Cardiac fibroblast (primary cell): ENCODE measurements around the gene RAE1.

Experiments used
- DNase-seq, 2 donors: peaks; one replicate each; pipeline versions ENCODE4 v3.0.0 to v3.0.0-alpha.2; 2010; ENCODE audit warnings: low read depth in 2 of 2
- H3K4me3 ChIP-seq, 2 donors: replicated peaks in 1 of 2; 1 replicate in 1 of 2; 2 replicates in 1 of 2; pipeline ENCODE4 v1.5.1; 2011; ENCODE audit warnings: low read depth in 2 of 2, low read length in 2 of 2, mild to moderate bottlenecking in 2 of 2, moderate library complexity in 1 of 2
- CTCF ChIP-seq: IDR thresholded peaks from one replicate; pipeline ENCODE4 v1.5.1; 2011; ENCODE audit warnings: low read depth, mild to moderate bottlenecking, low read length, inconsistent platforms

RAE1 gene

GRCh38 chr20:57400821-57401564 lies 49.9 kb downstream of the RAE1 start:
- H3K4me3 ChIP-seq = no peak overlapping the region
- no peak for DNase-seq
- no peak for TF ChIP-seq CTCF

DNA sequence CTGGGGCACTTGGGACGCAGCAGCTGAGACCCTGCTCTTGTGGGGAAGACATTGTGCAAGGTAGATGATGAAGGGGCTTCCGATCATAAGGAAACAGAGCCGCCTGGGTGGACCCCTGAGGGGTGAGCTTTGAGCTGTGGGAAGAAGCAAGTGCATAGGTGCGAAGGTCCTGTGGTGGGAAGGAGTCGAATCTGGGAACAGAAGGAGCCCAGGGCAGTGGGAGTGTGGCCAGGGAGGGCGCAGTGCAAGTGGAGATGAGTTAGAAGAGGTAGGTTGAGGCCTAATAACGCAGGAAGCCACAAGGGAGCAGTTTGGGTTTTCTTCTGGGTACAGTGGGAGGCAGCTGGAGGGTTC lies 50.5 kb downstream of the RAE1 start:
- no peak for TF ChIP-seq CTCF
- no peak for DNase-seq
- no peak overlapping the region for H3K4me3 ChIP-seq

DNA sequence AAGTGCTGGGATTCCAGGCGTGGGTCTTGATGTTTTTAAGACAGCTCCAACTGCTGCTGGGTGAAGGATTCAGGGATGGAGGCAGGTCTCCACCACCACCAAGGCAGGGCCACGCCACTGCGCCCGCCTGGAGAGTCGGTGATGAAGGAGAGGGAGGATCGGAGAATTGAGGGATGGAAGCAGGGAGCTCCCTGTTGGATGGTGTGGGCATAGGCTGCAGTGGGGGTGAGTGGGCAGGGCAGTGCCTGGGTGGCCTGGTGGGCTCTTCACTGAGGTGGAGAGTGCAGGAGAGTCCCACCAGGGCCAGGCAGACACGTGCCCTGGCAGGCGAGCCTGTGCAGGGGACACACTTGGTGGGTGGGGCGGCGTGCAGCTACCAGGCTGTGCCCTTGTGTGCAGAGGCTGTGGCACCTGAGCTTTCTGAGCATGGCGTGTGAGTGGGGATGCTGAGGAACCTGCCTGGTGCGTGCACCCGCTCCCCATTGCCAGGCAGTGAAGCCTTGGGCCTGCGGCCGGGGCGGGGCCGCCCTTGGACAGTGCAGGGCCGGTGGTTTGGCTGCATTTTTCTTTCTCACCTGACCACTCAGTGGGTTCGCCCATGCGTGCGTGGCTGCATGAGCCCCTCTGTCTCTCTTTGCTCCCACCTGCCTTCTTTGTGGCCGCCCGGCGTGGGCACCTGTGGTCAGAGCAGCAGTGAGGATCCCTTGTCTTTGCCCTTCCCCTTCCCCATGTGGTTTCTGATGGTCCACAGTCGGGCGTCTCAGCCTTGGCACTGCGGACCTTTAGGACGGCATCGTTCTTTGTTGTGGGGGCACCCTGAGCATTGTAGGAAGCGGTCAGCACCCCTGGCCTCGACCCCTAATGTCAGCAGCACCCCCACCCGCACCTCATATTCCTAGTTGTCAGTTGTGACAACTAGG lies 51.4 kb downstream of the RAE1 start:
- H3K4me3 ChIP-seq = no peak overlapping the region
- no peak for TF ChIP-seq CTCF
- DNase-seq = no peak

GRCh38 chr20:57403216-57403615 lies 52.2 kb downstream of the RAE1 start:
- no peak for TF ChIP-seq CTCF
- H3K4me3 ChIP-seq = no peak overlapping the region
- no peak for DNase-seq

- no peak for TF ChIP-seq CTCF
- no peak for DNase-seq
- no peak overlapping the region for H3K4me3 ChIP-seq
These were observed 53.0 kb downstream of the RAE1 start for GRCh38 chr20:57404006-57404405.

GRCh38 chr20:57404419-57405072 lies 53.5 kb downstream of the RAE1 start:
- DNase-seq = no peak
- no peak overlapping the region for H3K4me3 ChIP-seq
- TF ChIP-seq CTCF = no peak
